Right lobe of liver (tissue), 4 donors: Measurements from ENCODE around the gene NOXRED1.

Experiments
- POLR2A ChIP-seq: fragments of 450-650 bp; IDR thresholded peaks from one replicate; pipeline ENCODE4 v1.6.1; 2017; ENCODE audit warnings: antibody characterized with exemption, mild to moderate bottlenecking
- TF ChIP-seq, protein P1 (sequence below), 4 donors: fragments of 200-600 bp in 3 of 4; fragments of 450-650 bp in 1 of 4; IDR thresholded peaks; one replicate each; pipeline versions ENCODE4 v1.5.1 to v1.8.0; 2016 to 2022; ENCODE audit warnings: antibody characterized with exemption in 4 of 4, mild to moderate bottlenecking in 2 of 4
- donor health status: DM: no; HTN: no; CAD: no.
- donor health status: DM: no; HTN: no; CAD: no.
- donor health status: DM: no; HTN: yes; CAD: no.

DNA sequence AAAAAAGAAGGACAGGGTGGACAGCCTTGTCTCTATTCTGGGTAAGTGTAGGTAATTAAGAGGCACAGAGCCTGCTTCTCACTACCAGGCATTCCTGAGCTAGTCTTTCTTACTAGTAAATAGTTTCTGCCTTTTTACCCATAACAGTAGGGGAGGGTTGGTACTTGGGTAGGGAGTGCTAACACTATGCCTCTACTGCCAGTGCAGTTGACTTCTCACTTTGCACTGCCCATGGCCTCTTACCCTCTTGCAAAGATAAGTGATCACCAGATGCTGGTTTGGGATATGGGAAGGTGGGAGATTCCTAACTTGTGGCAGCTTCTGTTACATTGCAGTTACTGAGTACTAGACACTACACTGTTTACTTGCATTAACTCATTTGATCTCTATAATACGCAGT lies 46.2 kb upstream of the NOXRED1 start:
- no peak for TF ChIP-seq POLR2A
- TF ChIP-seq, protein P1, sequence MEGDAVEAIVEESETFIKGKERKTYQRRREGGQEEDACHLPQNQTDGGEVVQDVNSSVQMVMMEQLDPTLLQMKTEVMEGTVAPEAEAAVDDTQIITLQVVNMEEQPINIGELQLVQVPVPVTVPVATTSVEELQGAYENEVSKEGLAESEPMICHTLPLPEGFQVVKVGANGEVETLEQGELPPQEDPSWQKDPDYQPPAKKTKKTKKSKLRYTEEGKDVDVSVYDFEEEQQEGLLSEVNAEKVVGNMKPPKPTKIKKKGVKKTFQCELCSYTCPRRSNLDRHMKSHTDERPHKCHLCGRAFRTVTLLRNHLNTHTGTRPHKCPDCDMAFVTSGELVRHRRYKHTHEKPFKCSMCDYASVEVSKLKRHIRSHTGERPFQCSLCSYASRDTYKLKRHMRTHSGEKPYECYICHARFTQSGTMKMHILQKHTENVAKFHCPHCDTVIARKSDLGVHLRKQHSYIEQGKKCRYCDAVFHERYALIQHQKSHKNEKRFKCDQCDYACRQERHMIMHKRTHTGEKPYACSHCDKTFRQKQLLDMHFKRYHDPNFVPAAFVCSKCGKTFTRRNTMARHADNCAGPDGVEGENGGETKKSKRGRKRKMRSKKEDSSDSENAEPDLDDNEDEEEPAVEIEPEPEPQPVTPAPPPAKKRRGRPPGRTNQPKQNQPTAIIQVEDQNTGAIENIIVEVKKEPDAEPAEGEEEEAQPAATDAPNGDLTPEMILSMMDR (IDR thresholded peaks at IDR 0.05) = no peak
